ENCODE data around the gene POLR3B. TPM values are rescaled to one million over a fixed set of nuclear protein-coding genes. Genes with fewer than 3 reads are reported as not detected.

POLR3B gene
- total RNA-seq, 1 experiment from 2014 or later = 12.9 TPM

GRCh38 chr12:106323537-106323936 is 34.0 kb upstream of the POLR3B start:
- Histone ChIP-seq H2AFZ (no peak overlapping the region), H3K36me3 (ENCODE audit: low read depth) (peaks cover 20% of the 10 kb centered on the region), H4K20me1 (ENCODE audit: insufficient read depth) (no peaks in the 10 kb centered on the region; the same call in 1 of the 2 replicates), H3K9me3 (ENCODE audit: insufficient read depth, low read depth) (no peaks in the 10 kb centered on the region), H3K27ac (no peak overlapping the region), H3K4me2 (no peak overlapping the region), H3F3A (ENCODE audit: insufficient read depth, low read depth) (no peaks in the 10 kb centered on the region), H3K4me3 (no peak overlapping the region), H3K9me2 (ENCODE audit: insufficient read depth) (no peaks in the 10 kb centered on the region), H3K27me3 (ENCODE audit: insufficient read depth, low read depth) (no peaks in the 10 kb centered on the region), H3K4me1 (replicated peaks; ENCODE audit: insufficient read depth) (no peaks in the 10 kb centered on the region), H3K79me2 (ENCODE audit: low read depth) (no peaks in the 10 kb centered on the region)
- BruUV-seq (replicated peaks) = no TSS peak
- TF ChIP-seq EZH2 (IDR thresholded peaks at IDR 0.05; ENCODE audit: low read depth) = no peak
- TF ChIP-seq, protein P1, sequence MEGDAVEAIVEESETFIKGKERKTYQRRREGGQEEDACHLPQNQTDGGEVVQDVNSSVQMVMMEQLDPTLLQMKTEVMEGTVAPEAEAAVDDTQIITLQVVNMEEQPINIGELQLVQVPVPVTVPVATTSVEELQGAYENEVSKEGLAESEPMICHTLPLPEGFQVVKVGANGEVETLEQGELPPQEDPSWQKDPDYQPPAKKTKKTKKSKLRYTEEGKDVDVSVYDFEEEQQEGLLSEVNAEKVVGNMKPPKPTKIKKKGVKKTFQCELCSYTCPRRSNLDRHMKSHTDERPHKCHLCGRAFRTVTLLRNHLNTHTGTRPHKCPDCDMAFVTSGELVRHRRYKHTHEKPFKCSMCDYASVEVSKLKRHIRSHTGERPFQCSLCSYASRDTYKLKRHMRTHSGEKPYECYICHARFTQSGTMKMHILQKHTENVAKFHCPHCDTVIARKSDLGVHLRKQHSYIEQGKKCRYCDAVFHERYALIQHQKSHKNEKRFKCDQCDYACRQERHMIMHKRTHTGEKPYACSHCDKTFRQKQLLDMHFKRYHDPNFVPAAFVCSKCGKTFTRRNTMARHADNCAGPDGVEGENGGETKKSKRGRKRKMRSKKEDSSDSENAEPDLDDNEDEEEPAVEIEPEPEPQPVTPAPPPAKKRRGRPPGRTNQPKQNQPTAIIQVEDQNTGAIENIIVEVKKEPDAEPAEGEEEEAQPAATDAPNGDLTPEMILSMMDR (conservative IDR thresholded peaks at IDR 0.05) = no peak
- intact Hi-C loops (cut with micrococcal nuclease; ENCODE audit: unreplicated experiment) = no loop called here
- ChIA-PET POLR2A (ENCODE audit: unreplicated experiment) (no interaction called here), CTCF (no interaction called here)
- DNase-seq = no peak

DNA sequence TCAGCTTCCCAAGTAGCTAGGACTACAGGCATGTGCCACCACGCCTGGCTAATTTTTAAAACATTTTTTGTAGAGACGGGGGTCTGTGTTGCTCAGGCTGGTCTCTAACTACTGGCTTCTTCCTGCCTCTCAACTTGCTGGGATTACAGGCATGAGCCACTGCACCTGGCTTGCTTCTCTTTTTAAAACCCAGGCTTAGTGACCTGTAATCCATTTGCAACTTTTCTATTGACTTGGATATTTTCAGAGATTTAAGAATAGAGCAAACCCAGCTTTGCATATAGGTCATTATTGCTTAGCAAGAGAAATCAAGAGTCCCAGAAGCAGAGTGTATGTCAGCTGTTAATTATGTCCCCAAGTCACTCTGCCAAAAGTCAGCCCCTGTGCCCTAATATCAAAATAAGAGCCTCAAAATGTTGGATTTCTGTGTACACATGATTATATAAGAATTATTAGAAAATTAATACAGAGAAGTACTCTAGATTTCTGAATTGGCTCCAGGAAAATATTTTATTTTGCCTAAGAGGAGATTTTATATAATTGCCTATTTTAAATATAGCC is 30.2 kb upstream of the POLR3B start:
- no peaks in the 10 kb centered on the region for H3K4me1 ChIP-seq (replicated peaks; ENCODE audit: insufficient read depth)
- H3K9me3 ChIP-seq (ENCODE audit: insufficient read depth, low read depth) = no peaks in the 10 kb centered on the region
- H3K4me2 ChIP-seq = no peak overlapping the region
- H3K9me2 ChIP-seq (ENCODE audit: insufficient read depth) = no peaks in the 10 kb centered on the region
- ChIA-PET POLR2A (ENCODE audit: unreplicated experiment) (interaction anchor here (0.7 kb wide), 1 partner anchor 9 kb away, joined by 4 read pairs; no protein-coding TSS in a partner anchor), CTCF (no interaction called here)
- H3K36me3 ChIP-seq (ENCODE audit: low read depth) = peaks cover 16% of the 10 kb centered on the region
- TF ChIP-seq EZH2 (IDR thresholded peaks at IDR 0.05; ENCODE audit: low read depth) = no peak
- TF ChIP-seq, protein P1 (conservative IDR thresholded peaks at IDR 0.05) = no peak
- no TSS peak for BruUV-seq (replicated peaks)
- H3K27me3 ChIP-seq (ENCODE audit: insufficient read depth, low read depth) = no peaks in the 10 kb centered on the region
- H3K79me2 ChIP-seq (ENCODE audit: low read depth) = no peaks in the 10 kb centered on the region
- intact Hi-C loops (cut with micrococcal nuclease; ENCODE audit: unreplicated experiment) = no loop called here
- DNase-seq = no peak
- no peaks in the 10 kb centered on the region for H3F3A ChIP-seq (ENCODE audit: insufficient read depth, low read depth)
- H3K4me3 ChIP-seq = no peak overlapping the region
- no peak overlapping the region for H2AFZ ChIP-seq
- H3K27ac ChIP-seq = no peak overlapping the region
- H4K20me1 ChIP-seq (ENCODE audit: insufficient read depth) = no peaks in the 10 kb centered on the region; the same call in 1 of the 2 replicates

DNA sequence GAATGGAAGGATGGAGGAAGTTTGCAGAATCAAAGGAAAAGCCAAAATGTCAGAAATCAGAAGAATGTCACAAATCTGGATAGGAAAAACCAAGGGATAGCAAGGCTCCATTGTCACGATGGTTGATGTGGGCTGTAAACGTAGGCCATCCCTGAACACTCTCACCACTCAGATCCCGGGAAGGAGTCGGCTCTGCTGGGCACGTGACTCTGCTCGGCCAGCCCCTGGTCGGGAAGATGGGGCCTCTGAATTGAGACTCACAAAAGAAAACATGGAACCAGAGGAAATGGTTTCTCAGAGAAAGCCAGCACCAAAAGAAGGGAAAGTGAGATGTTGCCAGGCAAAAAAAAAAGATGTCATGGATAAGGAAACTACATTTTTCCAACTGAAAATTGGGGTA is 28.8 kb upstream of the POLR3B start:
- Histone ChIP-seq H4K20me1 (ENCODE audit: insufficient read depth) (no peaks in the 10 kb centered on the region; the same call in 1 of the 2 replicates), H3K9me3 (ENCODE audit: insufficient read depth, low read depth) (no peaks in the 10 kb centered on the region), H3K36me3 (ENCODE audit: low read depth) (0 out of 2 replicates have a peak, but pooled peaks cover 9% of the 10 kb centered on the region), H3K27ac (no peak overlapping the region), H3K4me2 (no peak overlapping the region), H3K9me2 (ENCODE audit: insufficient read depth) (no peaks in the 10 kb centered on the region), H3F3A (ENCODE audit: insufficient read depth, low read depth) (no peaks in the 10 kb centered on the region), H2AFZ (no peak overlapping the region), H3K4me1 (replicated peaks; ENCODE audit: insufficient read depth) (no peaks in the 10 kb centered on the region), H3K27me3 (ENCODE audit: insufficient read depth, low read depth) (no peaks in the 10 kb centered on the region), H3K4me3 (no peak overlapping the region), H3K79me2 (ENCODE audit: low read depth) (no peaks in the 10 kb centered on the region)
- no TSS peak for BruUV-seq (replicated peaks)
- intact Hi-C loops (cut with micrococcal nuclease; ENCODE audit: unreplicated experiment) = no loop called here
- no peak for DNase-seq
- TF ChIP-seq, protein P1 (conservative IDR thresholded peaks at IDR 0.05) = no peak
- TF ChIP-seq EZH2 (IDR thresholded peaks at IDR 0.05; ENCODE audit: low read depth) = no peak
- ChIA-PET CTCF (no interaction called here), POLR2A (ENCODE audit: unreplicated experiment) (no interaction called here)
